RKO (cell line): ENCODE data around the gene ZNF431.
"Not testable (repeated sequence)": the region's sequence is repeated elsewhere in the genome, so short reads cannot be mapped to it uniquely, and the experiment has no call there.

Experiments used
- DNase-seq: peaks from one replicate; pipeline ENCODE4 v3.0.0-alpha.2; 2016; ENCODE audit warnings: low spot score

Gene ZNF431

DNA sequence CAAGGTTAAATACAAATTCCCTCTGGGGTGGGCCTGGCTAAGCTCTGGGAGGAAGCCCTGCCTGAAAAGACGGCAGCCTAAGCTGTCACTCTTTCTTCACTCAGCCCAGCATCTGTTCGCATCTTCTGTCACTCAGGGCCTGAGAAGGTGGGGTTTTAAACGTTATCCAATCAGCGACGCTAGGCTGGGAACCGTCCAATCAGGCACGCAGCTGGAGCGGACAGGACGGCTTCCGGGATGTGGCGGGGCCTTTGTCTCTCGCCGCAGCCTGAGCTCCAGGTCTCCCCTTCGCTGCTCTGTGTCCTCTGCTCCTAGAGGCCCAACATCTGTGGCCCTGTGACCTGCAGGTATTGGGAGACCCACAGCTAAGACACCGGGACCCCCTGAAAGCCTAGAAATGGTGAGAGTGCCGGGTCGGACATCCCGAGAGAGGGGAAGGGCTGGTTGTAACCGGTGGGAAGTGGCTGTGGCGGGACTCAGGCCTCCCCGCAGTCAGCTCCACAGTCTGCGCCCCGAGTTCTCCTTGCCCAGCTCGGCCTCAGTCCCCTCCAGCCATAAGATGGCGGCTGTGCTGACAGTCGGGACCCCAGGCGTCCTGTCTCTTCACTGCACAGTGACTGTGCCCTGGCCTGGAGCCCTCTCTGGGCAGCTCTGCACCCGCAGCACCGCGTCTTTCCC lies at the start of gene ZNF431:
ZNF431 (plus strand) TSS at position 254 of the 678 bp plus-strand sequence; CDS start at position 398, 144 bp downstream.
- peak; percentile 95 for DNase-seq

DNA sequence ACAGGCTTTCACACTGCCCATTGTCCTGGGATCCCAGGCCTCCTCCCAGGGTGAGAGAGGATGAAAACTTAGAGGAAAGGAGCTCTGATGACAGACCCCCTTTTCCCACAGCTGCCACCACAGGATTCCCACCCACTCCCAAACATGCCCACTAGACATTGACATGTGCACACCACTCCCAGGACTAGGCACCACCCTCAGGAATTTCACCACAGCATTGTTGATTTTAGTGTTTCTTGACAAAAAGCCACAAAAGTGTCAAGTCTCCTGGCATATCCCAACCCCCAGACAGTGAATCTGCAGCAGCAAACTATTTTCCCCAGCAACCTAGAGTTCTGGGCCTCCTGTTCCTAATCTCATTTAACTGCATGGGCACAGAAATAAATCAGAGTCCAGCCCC lies 49.7 kb upstream of the ZNF431 start:
- no peak for DNase-seq

DNA sequence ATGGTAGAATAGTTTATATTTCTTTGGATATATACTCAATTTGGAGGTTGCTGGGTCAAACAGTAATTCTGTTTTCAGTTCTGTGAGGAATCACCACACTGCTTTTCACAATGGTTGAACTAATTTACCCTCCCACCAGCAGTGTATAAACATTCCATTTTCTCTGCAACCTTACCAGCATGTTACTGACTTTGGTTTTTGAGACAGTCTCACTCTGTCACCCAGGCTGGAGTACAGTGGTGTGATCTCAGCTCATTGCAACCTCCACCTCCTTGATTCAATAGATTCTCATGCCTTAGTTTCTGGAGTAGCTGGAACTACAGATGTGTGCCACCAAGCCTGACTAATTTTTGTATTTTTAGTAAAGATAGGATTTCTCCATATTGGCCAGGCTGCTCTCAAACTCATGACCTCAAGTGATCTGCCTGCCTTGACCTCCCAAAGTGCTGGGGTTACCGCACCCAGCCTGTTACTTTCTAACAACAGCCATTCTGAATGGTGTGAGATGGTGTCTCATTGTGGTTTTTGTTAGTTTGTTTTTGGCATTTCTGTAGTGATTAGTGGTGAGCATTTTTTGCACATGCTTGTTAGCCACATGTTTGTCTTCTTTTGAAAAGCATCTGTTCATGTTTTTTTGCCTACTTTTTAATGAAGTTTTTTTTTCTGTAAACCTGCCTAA lies 47.4 kb upstream of the ZNF431 start:
- no peak for DNase-seq

DNA sequence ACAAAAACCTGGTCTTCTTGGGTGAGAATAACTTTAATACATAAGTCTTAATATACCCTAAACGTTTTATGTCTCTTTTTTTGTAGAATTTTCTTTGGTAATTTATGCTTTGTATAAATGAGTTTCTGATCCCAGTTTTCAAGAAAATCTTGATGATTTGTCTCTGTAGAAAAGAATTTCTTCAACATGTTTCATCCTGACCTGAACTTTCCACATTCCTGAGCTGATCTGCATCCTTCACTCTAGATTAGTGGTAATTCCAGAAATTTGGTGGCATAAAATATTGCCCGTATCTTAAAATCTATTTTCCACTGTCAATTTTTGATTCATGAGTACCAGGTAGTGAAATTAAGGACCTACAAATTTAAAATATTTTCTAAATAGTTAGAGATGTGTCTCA lies 43.5 kb upstream of the ZNF431 start:
- DNase-seq, result no peak

DNA sequence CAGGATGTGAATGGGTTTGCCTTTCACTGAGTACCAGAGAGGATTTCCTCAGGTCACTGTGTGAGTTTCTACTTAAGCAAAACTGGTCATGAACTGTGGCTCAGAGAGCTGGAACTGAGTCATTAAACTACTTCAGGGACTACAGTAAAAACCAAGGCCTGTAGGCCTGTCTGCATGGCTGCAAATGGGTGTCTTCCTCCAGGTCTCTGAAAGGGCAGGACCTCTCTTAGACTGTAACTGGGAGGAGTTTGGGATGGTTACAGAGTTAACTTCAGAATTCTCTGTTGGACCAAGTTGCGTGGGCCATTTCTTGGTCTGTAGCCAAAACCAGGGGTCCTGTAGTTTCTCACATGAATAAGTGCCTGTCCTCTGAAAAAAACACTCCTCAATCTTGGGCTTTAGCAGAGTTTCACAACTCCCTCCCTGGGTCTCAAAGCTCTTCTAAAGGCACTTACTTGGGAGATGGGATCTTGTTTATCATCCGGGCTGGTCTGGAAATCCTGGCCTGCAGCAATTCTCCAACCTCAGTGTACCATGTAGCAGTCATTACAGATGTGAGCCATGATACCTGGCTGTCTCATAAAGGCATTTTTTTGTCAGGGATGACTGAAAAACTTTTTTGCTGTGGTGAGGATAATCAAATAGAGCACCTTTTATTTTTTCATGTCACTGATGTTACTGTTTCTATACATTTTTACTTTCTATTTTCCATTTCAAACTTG lies 40.2 kb upstream of the ZNF431 start:
- no peak for DNase-seq

DNA sequence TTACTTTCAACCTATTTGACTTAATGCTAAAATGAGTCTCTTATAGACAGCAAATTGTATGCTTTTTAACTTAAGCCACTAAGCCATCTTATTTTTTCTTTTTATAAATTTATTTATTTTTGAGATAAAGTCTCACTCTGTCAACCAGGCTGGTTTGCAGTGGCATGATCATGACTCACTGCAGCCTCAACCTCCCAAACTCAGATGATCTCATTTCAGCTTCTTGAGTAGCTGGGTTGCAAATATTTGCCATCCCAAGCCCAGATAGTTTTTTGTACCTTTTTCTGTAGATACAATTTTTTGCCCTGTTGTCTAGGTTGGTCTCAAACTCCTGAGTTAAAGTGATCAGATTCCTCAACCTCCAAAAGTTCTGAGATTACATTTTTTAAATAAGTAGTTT lies 32.7 kb upstream of the ZNF431 start:
- peak; percentile 8 for DNase-seq

DNA sequence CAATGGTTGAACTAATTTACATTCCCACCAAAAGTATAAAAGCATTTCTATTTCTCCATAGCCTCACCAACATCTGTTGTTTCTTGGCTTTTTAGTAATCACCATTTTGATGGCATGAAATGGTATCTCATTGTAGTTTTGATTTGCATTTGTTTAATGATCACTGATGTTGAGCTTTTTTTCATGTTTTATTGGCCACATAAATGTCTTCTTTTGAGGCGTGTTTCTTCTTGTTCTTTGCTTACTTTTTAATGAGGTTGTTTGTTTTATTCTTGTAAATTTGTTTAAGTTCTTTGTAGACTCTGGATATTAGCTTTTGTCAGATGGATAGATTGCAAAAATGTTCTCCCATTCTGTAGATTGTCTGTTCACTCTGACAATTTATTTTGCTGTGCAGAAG lies 31.7 kb upstream of the ZNF431 start:
- no peak for DNase-seq

DNA sequence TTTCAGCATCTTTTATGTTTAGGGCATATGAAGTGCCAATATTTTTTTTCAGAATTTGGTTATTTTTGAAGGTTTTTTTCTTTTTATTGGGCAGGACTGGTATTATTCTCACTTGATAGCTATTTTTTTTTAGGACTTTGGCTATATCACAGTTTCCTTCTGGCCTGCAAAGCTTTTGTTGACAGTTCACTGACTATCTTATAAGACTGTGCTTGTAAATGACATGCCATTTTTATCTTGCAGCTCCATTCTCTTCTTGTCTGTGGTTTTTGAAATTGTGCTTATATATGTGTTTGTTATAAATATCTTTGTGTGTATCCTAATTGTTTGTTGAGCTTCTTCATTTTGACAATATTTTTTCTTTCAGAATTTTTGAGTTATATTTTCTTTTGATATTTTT lies 26.4 kb upstream of the ZNF431 start:
- DNase-seq, result no peak

DNA sequence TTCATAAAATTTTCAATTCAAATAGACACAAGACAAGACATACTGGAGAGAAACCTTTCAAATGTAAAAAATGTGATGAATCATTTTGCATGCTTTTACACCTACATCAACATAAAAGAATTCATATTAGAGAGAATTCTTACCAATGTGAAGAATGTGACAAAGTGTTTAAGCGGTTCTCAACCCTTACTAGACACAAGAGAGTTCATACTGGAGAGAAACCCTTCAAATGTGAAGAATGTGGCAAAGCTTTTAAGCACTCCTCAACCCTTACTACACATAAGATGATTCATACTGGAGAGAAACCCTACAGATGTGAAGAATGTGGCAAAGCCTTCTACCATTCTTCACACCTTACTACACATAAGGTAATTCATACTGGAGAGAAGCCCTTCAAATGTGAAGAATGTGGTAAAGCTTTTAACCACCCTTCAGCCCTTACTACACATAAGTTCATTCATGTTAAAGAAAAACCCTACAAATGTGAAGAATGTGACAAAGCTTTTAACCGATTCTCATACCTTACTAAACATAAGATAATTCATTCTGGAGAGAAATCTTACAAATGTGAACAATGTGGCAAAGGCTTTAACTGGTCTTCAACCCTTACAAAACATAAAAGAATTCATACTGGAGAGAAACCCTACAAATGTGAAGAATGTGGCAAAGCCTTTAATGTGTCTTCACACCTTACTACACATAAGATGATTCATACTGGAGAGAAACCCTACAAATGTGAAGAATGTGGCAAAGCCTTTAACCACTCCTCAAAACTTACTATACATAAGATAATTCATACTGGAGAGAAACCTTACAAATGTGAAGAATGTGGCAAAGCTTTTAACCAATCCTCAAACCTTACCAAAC lies 24.6 kb upstream of the ZNF431 start:
- DNase-seq, result no peak

DNA sequence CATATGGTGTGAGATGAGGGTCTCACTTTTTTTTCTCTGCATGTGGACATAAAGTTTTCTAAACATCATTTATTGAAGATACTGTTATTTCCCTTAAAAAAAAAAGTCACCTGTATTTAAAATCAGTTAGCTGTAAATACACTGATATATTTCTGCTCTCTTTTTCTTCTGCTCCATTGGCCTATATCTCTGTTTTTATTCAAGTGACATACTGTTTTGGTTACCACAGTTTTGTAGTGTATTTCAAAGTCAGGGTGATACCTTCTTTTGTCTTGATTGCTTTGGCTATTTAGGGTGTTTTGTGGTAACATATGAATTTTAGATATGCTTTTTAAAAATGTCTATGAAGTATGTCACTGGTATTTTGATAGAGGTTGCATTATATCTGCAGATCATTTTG lies 15.8 kb upstream of the ZNF431 start:
- no peak for DNase-seq

DNA sequence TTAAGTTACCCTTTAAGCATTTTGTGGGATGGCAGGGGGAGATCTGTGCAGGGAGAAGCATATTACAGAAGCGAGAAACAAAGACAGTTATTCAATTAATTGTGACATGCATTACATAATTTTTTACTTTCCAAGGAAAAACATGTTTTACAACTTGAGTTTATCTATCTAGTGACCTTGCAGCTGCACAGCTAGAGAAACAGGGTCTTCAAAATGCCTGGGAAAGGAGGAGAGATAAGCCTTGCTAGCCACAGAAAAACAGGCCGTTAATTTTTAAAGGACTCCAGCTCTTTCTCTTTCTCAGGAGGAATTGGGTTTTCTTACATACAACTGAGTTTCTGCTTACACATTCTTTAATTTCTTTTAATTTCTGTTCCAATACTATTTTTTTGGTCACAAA lies 14.8 kb upstream of the ZNF431 start:
- no peak for DNase-seq

DNA sequence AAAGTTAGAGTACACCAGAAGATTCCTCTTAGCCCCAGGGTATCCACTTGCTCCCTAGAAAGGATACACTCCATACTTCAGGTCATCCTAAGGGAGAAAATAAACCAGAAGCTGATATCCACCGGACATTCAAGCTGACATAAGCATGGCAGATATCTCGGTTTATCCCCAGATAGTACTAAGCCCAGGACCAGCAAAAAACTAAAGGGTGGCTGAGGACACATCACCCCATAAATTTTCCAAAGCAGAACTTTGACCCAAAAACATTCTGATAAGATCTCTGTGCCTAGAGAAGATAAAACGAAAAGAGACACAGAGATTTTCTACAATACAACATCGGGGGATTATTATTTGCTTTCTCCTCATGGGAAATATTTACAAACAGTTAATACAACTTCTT lies 13.9 kb upstream of the ZNF431 start:
- DNase-seq, result no peak

DNA sequence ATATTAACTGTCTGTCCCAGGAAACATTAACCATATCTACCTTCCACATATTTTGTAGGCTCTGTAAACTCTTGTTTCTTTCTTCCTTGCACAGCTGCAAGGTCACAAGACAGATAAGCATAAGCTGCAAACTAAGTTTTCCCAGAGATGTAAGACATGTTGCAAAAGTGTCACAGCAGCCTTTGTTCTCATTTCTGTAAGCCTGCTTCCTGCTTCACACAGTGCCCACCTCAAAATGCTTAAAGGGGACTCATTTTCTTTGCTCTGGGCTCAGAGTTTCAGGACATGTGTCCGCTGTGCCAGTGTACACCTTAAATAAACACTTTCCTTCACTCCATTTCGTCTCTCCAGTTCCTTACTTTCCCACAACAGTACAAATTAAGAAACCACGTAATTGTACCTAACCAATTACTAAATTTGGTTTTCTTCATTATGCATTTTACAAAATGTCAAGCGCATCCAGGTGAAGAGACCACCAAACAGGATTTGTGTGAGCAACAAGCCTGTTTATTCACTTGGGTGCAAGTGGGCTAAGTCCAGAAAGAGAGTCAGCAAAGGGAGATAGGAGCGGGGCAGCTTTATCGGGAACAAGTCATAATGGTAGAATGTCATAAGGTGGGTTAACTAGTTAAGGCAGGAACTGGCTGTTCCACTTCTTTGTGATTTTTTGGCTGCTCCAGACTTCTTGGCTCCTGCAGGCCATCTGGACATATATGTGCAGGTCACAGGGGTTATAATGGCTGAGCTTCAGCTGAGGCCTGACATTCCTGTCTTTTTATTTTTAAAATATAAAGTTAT lies 12.7 kb upstream of the ZNF431 start:
- DNase-seq, result no peak

DNA sequence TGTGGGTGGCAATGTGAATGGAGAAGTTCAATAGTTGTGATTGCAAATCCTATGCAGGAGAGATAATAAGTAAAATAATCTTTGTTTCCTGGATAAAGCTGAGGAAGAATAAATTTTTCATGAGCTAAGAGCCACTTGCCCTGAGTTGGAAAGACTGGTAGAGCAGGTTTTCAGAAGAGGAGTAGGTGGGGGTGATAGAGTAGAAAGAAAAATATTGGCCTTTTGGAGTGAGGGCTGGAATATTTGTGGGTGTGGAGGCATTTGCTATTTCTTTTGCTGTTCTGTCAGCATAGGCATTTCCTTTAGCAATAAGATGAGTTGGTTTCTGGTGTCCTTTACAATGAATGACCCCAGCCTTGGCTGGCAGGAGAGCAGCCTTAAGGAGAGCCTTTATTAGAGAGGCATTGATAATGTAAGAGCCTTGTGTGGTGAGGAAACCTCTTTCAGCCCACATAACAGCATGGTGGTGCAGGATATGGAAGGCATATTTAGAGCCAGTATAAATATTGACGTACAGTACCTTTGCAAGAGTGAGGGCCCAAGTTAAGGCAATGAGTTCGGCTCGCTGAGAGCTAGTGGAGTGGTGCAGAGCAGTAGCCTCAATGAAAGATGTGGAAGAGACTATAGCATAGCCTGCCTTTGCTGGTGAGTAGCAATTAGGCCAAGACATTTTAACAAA lies 11.6 kb upstream of the ZNF431 start:
- DNase-seq, result no peak

DNA sequence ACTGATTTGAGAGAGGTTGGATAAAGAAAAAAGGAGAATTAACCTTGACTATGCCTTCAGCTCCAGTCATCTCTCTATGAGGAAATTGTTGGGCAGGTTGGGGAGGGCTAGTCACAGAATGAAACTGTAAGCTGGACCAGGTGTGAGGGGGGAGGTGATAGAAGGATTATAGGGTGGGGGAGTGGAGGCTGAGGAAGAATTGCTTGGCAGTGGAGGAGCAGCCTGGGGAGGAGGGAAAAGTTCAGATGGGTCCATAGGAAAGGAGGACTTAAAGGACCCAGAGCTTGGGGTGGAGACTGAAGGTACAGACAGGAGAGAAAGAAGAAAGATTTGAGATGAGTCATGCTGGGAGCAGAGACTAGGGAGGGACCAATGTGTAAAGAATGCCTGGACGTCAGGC lies 8.2 kb upstream of the ZNF431 start:
- no peak for DNase-seq

DNA sequence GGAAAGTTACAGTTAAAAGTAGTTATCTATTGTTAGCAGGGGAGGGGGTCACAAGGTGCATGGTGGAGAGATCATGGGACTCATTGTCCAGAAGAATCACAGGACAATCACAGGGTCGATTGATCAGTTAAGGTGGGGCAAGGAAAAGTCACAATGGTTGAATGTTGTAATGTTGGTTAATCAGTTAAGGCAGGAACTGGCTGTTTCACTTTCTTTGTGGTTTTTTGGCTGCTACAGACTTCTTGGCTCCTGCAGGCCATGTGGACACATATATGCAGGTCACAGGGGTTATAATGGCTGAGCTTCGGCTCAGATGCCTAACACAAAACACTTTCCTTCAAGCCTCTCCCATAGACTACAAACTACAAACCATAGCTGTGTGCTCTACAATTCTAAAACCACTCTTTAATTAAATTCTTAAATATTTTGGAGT lies 6.9 kb upstream of the ZNF431 start:
- no peak for DNase-seq

DNA sequence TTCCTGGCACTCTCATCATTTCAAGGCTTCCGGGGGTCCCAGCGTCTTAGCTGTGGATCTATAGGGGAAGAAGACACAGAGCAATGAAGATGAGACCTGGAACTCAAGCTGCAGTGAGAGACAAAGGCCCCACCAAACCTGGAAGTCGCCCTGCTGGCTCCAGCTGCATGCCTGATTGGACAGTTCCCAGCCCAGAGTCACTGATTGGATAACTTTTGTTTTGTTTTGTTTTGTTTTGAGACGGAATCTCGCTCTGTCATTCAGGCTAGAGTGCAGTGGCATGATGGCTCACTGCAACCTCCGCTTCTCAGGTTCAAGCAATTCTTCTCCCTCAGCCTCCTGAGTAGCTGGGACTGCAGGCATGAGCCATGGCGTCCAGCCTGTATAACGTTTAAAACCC lies 6.4 kb upstream of the ZNF431 start:
- DNase-seq, result no peak

DNA sequence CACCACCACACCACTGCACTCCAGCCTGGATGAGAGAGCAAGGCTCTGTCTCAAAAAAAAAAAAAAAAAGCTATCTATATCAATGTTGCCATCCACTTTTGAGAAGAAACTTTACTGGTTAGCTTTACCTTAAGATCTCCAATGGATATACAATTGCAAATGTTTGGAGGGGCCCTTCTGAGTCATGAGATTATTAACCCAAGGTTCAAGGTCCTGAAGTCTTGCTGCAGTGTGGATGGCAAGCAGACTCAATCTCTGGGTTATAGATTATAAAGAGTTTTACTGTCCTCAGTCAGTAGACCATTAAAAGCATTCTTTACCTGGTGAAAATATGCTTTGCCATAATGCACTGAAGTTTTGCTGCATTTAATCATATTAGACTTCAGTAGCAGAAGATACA lies 3.7 kb upstream of the ZNF431 start:
- DNase-seq, result no peak

DNA sequence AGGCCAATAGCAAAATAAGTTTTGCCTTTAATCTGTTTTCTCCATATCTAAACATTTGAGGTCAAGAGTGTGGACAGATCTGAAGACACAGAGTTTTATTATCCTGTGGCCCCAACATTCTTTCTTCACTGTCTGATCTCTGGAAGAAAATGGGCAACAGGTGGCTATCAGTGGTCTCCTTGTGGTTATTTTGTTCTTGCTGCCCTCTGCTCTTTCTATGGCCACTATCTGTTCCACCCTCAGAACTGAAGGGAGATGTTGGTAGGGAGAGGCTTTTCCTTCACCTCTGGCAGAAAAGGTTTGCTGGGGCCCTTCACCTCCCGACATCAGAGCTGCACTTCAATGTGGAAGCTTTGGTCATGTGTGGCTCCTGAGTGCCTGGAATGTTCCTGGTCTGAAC lies 834 bp upstream of the ZNF431 start:
- DNase-seq, result not testable (repeated sequence)

DNA sequence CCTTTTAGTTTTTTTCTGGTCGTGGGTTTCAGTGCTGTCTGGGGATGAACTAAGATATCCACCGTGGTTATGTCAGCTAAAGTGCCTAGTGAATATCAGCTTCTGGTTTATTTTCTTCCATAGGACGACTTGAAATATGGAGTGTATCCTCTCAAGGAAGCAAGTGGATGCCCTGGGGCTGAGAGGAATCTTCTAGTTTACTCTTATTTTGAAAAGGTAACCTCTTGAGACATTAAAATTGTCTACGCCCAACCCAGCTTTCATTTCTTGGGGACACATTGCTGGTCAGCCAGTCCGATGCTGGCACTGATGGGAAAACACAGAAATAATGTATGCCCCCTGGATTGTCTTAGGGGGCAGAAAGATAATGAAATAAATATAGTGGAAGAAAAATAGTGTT lies 1.6 kb downstream of the ZNF431 start:
- peak; percentile 18 for DNase-seq

DNA sequence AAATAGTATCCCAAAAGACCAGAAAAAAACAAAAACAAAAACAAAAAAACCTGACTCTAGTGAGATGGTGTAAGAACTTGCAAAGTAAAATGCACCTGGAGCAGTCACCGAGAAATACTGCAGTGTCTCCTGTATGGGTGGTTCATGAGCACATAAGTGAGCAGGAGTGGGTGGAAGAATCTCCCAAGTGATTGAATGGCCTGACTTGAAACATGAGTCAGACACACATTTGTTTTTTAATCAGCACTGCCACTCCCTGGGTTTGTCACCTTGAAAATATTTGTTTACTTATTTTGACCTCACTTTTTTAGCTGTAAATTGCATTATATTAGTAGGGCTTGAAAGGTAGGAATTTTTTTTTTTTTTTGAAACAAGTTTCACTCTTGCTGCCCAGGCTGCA lies 2.0 kb downstream of the ZNF431 start:
- peak; percentile 87 for DNase-seq
